ENCODE data around the gene OOSP4B.

DNA sequence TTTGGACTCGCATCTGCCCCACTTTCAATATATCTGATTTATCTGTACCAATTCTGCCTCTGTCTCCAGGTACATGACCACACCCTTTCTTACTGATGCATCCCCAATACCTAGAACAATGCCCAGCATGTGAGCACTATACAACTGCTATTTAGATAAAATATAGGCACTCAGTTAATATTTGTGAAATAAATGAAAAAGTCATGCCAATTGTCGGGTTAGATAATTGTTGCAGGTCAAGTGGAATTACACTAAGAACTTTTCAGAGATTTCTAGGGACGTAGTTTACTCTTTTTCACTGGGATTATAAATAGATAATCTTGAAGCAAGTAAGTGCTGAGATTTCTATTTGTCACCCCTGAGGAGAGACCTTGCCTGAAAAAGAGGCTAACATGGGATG, 32.6 kb upstream of the OOSP4B start:
- TF ChIP-seq, protein P1, sequence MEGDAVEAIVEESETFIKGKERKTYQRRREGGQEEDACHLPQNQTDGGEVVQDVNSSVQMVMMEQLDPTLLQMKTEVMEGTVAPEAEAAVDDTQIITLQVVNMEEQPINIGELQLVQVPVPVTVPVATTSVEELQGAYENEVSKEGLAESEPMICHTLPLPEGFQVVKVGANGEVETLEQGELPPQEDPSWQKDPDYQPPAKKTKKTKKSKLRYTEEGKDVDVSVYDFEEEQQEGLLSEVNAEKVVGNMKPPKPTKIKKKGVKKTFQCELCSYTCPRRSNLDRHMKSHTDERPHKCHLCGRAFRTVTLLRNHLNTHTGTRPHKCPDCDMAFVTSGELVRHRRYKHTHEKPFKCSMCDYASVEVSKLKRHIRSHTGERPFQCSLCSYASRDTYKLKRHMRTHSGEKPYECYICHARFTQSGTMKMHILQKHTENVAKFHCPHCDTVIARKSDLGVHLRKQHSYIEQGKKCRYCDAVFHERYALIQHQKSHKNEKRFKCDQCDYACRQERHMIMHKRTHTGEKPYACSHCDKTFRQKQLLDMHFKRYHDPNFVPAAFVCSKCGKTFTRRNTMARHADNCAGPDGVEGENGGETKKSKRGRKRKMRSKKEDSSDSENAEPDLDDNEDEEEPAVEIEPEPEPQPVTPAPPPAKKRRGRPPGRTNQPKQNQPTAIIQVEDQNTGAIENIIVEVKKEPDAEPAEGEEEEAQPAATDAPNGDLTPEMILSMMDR (IDR thresholded peaks at IDR 0.05) = no peak
- TF ChIP-seq EP300 (IDR thresholded peaks at IDR 0.05) (no peak), POLR2A (IDR thresholded peaks at IDR 0.05) (no peak)

Data from ovary (tissue), 3 donors.